Gastroesophageal sphincter (tissue), 3 donors: ENCODE data around the gene UNC13B.

Source experiments
- CTCF ChIP-seq, 4 experiments: fragments of 200-600 bp in 2 of 4; fragments of 450-650 bp in 2 of 4; sonication (generic) in 1 of 4; IDR thresholded peaks; one replicate each; pipeline ENCODE4 v1.5.1; 2017 to 2019; ENCODE audit warnings: antibody characterized with exemption in 4 of 4, mild to moderate bottlenecking in 2 of 4, moderate library complexity in 2 of 4
- POLR2A ChIP-seq, 2 donors: fragments of 450-650 bp; IDR thresholded peaks; one replicate each; pipeline ENCODE4 v1.6.1; 2017; ENCODE audit warnings: antibody characterized with exemption in 2 of 2, mild to moderate bottlenecking in 2 of 2, moderate library complexity in 1 of 2
- POLR2AphosphoS5 ChIP-seq: sonication (generic); formaldehyde crosslinking; IDR thresholded peaks from one replicate; pipeline ENCODE4 v1.6.1; 2017; ENCODE audit warnings: antibody characterized with exemption

DNA sequence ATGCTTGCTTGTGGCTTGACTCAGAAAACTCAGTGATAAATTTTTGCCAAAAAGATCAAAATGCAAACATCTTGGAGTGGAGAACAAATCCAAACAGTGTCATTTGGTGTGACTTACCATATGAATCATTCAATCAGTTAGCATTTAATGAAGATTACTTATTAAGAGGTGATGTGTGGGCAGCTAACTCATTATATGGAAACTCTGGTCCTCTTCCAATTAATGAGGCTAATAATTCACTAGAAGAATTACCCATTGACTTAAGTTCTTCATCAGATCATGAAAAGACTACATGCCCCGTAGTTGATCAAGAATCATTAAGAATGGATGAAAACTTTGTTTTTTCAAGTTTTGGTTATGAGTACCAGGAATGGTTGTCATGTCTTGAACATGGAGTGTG lies 141.8 kb downstream of the UNC13B start:
- TF ChIP-seq POLR2A (IDR thresholded peaks at IDR 0.05): no peak
- TF ChIP-seq CTCF (IDR thresholded peaks at IDR 0.05): no peak
- TF ChIP-seq POLR2AphosphoS5: no peak
